Epithelial cell of esophagus (primary cell): ENCODE measurements around the gene CEP104.

Experiments used
- DNase-seq: peaks from one replicate; pipeline ENCODE4 v3.0.0; 2010; ENCODE audit warnings: low read depth
- H3K4me3 ChIP-seq: 2 replicates; pipeline ENCODE4 v1.5.1; 2011; ENCODE audit warnings: mild to moderate bottlenecking, low read length, control low read depth
- CTCF ChIP-seq: IDR thresholded peaks from 2 replicates; pipeline ENCODE4 v1.5.1; 2011; ENCODE audit warnings: low read depth, mild to moderate bottlenecking, low read length, control low read depth, inconsistent platforms; ENCODE audit not compliant: insufficient read depth; ENCODE audit errors: missing control alignments

CEP104 gene

GRCh38 chr1:3785456-3786157 is 71.4 kb downstream of the CEP104 start:
- peak; percentile 65 for TF ChIP-seq CTCF
- DNase-seq: peak; percentile 54
- no peak overlapping the region for H3K4me3 ChIP-seq

- no peak for DNase-seq
- no peak for TF ChIP-seq CTCF
- no peak overlapping the region for H3K4me3 ChIP-seq
Measured at GRCh38 chr1:3785045-3785444, 72.0 kb downstream of the CEP104 start.

GRCh38 chr1:3783651-3784474 is 73.1 kb downstream of the CEP104 start:
- H3K4me3 ChIP-seq: no peak overlapping the region
- TF ChIP-seq CTCF: no peak
- no peak for DNase-seq

- no peak for DNase-seq
- TF ChIP-seq CTCF: no peak
- H3K4me3 ChIP-seq: no peak overlapping the region
Measured at GRCh38 chr1:3780901-3781300, 76.1 kb downstream of the CEP104 start.

- DNase-seq: no peak
- no peak for TF ChIP-seq CTCF
- H3K4me3 ChIP-seq: no peak overlapping the region
Measured at GRCh38 chr1:3779912-3780416, 77.0 kb downstream of the CEP104 start.

- DNase-seq: no peak
- no peak overlapping the region for H3K4me3 ChIP-seq
- no peak for TF ChIP-seq CTCF
Measured at GRCh38 chr1:3779265-3779911, 77.6 kb downstream of the CEP104 start.
